GM12874 (cell line): ENCODE measurements around the gene EMP2.

Source experiments
- TF ChIP-seq, protein P1 (sequence below): IDR thresholded peaks from 2 replicates; pipeline ENCODE4 v1.5.1; 2011; ENCODE audit warnings: low read depth, mild to moderate bottlenecking, control low read depth, low read length, moderate library complexity; ENCODE audit not compliant: insufficient read depth

The EMP2 gene

DNA sequence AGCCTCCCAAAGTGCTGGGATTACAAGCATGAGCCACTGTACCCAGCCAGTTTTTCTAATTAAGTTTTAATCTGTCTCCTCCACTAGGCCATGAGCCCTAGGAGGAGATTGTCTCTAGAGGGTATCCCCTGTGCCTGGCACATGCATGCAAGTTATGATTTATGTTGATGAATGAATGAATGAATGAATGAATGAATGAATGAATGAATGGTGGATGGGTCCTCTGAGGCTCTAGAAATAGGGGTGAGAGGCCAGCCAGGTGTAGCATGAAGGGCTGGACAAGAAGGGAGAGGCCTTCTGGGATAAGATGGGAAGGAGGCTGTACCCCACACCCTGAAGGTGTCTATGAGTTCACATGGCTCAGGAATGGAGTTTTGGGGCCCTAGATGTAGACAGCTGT lies 48.8 kb downstream of the EMP2 start:
- TF ChIP-seq, protein P1, sequence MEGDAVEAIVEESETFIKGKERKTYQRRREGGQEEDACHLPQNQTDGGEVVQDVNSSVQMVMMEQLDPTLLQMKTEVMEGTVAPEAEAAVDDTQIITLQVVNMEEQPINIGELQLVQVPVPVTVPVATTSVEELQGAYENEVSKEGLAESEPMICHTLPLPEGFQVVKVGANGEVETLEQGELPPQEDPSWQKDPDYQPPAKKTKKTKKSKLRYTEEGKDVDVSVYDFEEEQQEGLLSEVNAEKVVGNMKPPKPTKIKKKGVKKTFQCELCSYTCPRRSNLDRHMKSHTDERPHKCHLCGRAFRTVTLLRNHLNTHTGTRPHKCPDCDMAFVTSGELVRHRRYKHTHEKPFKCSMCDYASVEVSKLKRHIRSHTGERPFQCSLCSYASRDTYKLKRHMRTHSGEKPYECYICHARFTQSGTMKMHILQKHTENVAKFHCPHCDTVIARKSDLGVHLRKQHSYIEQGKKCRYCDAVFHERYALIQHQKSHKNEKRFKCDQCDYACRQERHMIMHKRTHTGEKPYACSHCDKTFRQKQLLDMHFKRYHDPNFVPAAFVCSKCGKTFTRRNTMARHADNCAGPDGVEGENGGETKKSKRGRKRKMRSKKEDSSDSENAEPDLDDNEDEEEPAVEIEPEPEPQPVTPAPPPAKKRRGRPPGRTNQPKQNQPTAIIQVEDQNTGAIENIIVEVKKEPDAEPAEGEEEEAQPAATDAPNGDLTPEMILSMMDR, result no peak

DNA sequence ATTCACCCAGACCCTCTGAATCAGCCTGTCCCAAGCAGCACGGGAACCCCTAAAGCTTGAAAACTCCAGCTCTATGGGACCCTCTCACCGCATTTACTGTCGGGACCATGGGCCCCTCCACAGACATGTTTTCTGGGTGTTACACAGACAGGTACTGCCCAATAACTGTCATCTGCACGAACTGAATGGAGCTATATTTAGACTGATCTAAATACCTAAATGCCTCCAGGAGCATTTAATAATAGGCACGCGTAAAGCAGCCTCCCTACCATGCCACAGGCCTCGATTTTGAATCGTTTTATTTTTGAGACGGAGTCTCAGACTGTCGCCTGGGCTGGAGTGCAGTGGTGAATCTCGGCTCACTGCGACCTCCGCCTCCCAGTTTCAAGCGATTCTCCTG lies 49.7 kb downstream of the EMP2 start:
- TF ChIP-seq, protein P1, result no peak

DNA sequence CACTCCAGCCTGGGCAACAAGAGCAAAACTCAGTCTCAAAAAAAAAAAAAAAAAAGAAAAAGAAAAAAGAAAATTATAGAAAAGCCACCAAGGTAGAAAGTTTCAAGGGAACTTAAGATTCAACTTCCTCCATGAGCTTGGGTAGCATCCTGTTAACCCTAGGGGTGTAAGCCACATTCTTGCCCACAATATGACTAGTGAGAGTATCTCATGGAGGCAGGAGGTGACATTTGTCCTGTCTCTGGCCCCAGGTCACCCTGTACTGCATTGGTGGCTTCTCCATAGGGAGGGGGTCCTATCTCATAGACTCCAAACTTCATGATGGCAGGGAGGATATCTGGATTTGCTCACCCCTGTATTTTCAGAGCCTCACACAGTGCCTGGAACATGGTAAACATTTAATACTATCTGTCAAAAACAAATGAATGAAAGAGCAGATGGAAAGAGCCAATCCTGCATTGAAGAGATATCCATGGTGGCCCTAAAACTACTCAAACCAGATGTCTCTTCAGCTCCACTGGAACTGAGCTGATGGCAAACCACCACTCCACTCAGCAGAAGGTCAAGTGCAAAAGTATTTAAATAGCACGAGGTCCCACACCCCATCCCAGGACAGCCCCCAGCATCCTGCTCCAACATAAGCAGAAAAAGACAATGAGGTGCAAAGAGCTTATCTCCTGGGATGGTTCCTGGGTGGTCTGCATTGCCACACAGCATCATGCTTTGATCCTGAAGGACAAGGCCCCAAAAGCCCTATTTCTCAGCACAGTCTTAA lies 50.3 kb downstream of the EMP2 start:
- TF ChIP-seq, protein P1, result no peak

DNA sequence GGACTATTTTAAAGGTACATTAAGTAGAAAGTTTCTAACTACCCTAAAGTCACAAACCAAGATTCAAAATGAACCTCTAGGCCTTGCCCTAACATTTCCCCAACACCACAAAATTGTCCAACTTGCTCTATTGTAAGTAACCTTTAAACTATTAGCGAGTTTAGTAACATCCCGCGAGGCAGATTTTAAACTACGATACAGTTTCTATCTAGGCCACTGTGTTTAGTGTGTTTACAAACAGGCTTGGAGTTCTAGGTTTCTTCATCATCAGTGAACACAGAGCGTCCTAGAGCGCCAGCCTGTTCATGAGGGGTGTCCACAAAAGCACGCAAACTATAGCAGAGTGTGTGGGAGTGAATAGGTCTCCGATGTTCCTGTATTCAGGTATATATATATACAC lies 51.8 kb downstream of the EMP2 start:
- TF ChIP-seq, protein P1, result no peak

DNA sequence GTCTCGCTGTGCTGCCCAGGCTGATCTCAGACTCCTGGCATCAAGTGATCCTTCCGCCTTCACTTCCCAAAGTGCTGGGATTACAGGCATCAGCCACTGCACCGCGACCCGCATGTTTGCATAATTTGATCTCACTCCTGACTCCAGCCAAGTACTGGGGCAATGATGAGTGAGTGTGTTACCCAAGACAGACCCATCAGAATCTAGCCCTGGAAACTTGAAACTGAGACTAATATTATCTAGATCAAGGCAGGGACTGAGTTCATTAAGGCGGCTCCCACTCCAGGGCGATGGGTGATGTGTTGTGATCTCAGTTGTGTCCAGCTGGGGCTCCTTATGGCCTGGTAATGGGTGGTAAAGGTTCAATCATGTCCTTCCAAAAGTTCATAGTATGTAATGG lies 53.4 kb downstream of the EMP2 start:
- TF ChIP-seq, protein P1, result no peak

DNA sequence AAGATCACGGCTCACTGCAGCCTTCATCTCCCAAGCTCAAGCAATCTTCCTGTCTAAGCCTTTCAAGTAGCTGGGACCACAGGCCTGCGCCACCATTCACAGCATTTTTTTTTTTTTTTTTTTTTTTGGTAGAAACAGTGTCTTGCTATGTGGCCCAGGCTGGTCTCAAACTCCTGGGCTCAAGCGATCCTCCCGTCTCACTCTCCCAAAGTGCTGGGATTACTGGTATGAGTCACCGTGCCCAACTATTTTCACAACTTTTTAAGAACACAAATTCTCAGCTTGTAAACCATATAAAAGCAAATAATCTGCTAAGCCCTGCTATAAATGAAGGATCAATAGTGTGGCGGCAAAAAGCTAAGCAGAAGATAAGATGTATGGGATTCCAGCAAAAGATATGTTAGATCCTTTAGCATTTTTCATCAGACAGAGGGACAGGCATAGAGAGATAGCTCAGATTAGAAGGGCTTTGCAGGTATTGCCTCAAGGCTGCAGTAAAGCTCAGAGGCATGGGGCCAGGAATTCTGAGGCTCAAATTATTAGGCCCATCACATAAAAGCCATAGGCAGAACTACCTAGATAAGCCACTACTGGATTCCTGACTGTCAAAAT lies 55.1 kb downstream of the EMP2 start:
- TF ChIP-seq, protein P1, result no peak

DNA sequence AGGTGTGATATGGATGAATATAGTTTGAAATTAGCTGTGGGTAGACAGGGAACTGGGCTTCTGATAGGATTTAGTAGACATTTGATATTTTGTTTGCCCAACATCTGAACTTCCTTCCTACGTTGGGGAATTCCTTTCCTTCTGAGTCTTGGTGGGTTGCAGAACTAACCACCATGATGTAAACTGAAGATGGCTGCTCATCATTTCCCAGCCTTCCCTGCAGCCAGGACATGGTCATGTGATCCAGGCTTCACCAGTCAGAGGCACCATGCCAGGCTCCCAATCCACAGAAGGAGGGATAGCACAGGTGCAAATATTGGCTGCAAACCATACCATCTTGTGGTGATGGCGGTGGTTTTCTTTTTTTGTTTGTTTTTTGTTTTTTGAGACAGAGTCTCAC lies 57.4 kb downstream of the EMP2 start:
- TF ChIP-seq, protein P1, result no peak
